Hair follicular keratinocyte (primary cell): ENCODE data around the gene PNRC2. TPM values are rescaled to one million over a fixed set of nuclear protein-coding genes. Genes with fewer than 3 reads are reported as not detected.

Experiments
- total RNA-seq: library from RNA; depleted of rRNA; stranded (reverse); fragments of >200 nt; gene quantifications from 2 replicates; pipeline ENCODE4 v1.2.3, GENCODE V29; 2015

PNRC2 gene, protein sequence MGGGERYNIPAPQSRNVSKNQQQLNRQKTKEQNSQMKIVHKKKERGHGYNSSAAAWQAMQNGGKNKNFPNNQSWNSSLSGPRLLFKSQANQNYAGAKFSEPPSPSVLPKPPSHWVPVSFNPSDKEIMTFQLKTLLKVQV
- total RNA-seq = 59.7 and 104 TPM in 2 replicates

DNA sequence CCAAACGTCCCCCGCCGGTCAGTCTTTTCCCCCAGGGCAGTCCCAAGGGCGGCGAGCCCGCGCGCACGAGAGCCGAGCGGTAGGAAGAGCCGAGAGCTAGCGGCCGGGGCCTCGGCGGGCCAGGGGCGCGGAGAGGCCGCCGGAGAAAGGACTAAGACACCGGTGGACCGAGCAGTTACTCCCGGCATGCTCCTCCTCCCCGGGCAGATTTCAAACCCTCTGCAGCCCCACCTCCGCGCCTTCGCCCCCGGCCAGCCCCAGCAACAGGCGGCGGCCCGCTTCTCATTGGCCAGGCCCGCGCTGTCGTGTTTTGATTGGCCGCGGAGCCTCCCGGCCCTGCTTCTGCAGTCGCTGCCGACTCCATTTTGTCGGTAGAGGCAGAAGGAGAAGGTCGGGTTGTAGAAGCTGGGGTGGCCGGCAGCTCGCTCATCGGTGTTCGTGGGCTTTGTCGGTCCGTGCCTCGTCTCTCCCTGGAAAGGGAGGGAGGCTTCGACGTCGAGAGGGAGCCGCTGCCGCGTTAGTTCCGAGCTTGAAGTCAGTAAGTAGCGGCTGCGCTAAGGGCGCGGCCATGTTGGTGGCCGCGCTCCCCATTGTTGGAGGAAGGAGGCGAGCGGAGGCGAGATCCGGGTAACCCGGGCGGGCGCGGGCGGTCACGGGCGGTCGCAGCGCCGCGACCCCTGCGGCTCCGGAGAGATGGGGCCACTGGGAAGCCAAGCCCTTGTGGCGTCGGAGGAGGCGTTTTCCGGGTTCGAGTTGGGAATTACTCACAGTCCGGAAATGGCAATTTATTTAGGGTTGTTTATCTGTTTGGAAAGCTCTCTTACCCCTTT is at the start of gene PNRC2:
Gene PNRC2, plus strand, starts transcription at position 368 of the 830 bp plus-strand sequence. CDS start 1,630 bp downstream, outside the sequence.

DNA sequence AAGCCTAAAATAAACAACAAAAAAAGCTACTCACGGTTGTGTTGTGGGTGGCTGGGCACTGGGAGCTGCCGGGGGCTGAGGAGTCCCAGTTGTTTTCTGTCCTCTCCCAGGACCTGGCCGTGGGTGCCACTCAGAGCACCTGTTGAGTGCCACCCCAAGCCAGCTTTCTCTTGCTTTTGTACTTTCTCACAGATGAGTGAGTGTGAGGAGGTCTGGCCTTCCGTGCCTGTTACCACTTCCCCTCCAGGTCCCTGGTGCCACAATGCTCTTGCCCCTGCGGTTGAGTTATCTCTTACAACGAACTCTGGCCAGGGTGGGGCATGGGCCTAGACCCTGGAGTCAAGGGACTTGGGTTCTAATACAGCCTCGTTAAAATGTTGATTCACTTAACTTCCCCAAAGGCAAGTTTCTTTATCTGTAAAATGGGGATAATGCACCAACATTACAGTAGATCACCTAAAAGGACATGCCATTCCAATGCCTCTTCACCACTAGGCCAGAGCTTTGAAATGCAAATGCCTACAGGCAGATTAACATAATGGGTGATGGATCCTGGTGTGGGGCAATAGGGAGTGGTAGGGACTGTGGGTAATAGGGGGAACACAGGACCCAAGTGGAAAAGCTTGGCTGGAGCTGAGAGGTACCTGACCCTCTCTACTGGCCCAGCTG is 46.3 kb upstream of the PNRC2 start, which contains the start of gene CNR2:
Gene CNR2, minus strand, starts transcription at position 151 of the 669 bp plus-strand sequence. CDS start 37,745 bp downstream, outside the sequence.

DNA sequence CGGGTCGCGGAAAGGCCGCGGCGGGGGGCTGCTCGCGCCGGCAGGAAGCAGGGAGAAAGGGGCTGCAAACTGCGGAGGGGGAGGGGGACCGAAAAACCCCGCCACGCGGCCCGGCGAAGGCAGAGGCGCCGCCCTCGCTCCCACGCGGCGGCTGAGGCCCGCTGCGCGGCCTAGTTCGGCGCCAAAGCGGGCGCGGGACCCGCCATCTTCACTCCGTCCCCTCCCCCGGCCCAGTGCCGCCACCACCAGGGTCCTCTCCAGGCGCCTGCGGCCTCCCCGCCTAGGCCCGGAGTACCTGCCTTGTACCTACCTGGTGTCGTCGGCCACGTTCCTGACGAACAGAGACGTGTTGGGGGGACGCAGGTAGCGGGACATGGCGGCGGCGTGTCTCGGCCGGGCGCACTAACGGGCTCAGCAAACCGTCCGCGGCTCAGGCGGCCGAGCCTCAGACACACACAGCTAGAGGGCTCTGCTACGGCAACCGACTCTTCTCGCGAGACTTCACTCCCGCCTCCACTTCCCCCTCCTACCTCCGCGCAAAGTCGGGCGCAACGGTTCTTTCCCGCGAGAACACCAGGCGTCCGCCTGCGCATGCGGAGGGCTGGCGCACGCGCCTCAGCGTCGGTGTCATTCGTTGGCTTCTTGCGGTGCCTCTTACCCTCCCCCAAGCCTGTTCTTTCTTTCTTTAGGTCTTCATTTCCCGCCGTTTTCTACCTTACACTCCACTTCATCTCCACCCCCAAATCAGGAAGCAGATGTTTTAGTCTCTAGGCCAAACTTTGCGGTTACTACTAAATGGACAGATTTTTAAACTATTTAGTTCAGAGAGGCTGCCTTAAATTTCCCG is 20.5 kb downstream of the PNRC2 start, which contains the start of gene SRSF10:
Gene SRSF10, minus strand, starts transcription at position 447 of the 847 bp plus-strand sequence. Its CDS starts 72 bp downstream, at position 375.

Other genes with a start within 250 kb of the PNRC2 start
- gene ELOA, start 216.4 kb upstream of the PNRC2 start, total RNA-seq = 21.8 and 38.6 TPM in 2 replicates
- gene PITHD1, start 181.4 kb upstream of the PNRC2 start, total RNA-seq = 48.2 and 50.1 TPM in 2 replicates
- gene LYPLA2, start 168.7 kb upstream of the PNRC2 start, total RNA-seq = 112 and 128 TPM in 2 replicates
- 150 and 155 TPM in 2 replicates for gene GALE, start 159.1 kb upstream of the PNRC2 start, total RNA-seq
- gene HMGCL, start 134.4 kb upstream of the PNRC2 start, total RNA-seq = 30.0 and 40.7 TPM in 2 replicates
- gene FUCA1, start 91.5 kb upstream of the PNRC2 start, total RNA-seq = 5.5 and 8.9 TPM in 2 replicates
- not detected in 2 replicates for gene CNR2, start 46.5 kb upstream of the PNRC2 start, total RNA-seq
- gene SRSF10, start 20.5 kb downstream of the PNRC2 start, total RNA-seq = 48.4 and 49.0 TPM in 2 replicates
- gene MYOM3, start 152.3 kb downstream of the PNRC2 start, total RNA-seq = 0.38 and 0.78 TPM in 2 replicates
- 2.3 and 2.4 TPM in 2 replicates for gene IL22RA1, start 183.3 kb downstream of the PNRC2 start, total RNA-seq
- 5.3 and 6.7 TPM in 2 replicates for gene IFNLR1, start 227.5 kb downstream of the PNRC2 start, total RNA-seq